Measurements from ENCODE around the gene PLCD4.
A peak's percentile ranks its signal among the peaks of the same experiment; 100 is the strongest.

The PLCD4 gene

DNA sequence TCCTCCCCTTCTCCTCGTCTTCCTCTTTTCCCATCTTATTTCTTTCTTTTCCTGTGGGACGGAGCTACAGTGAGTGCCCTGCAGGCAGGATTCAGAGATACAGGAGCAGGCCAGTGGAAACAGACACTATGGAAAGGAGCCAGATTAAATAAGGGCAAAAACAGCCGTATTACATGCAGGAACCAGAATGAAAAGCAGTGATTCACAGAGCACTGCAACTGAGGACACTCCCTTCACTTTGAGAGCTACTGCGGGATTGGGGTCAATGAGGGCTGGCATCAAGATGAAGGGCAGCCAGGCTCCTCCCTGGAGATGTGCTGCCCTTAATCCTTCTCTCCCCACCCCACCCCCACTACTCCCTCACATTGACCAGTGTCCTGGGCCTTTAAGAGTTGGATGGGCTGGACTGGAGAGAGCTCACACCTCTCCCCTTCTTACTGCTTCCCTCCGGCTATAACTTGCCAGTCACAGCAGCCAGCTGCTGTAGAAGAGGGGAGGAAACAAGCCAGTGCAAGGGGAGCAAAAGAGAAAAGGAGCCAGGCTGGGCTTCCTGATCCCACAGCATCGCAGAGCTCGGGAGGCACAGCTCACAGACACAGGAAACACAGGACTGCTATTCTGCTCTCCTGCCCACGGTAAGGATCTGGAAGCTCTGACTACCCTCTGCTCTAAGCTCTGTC is at the start of gene PLCD4:
PLCD4 (plus strand) TSS at position 464 of the 680 bp plus-strand sequence. CDS start 7,841 bp downstream, outside the sequence.
- no peak for DNase-seq

DNA sequence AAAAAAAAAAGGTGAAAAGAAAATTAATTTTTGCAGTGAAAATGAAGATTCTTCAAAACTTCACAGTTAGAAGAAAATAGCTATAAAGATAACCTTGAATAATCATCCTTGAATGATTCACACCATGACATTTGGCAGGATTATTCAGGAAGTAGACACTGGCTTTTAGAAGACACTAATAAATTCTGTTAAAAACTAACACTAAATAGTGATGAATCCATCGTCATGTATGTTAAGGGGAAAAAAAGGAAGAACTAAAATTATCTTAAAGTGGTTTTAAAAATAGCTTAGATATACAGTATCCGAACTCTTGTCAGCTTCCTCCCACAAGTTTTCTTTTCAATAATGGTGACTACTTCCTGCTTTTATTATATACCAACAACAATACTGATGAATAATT is 49.8 kb upstream of the PLCD4 start:
- no peak for DNase-seq

DNA sequence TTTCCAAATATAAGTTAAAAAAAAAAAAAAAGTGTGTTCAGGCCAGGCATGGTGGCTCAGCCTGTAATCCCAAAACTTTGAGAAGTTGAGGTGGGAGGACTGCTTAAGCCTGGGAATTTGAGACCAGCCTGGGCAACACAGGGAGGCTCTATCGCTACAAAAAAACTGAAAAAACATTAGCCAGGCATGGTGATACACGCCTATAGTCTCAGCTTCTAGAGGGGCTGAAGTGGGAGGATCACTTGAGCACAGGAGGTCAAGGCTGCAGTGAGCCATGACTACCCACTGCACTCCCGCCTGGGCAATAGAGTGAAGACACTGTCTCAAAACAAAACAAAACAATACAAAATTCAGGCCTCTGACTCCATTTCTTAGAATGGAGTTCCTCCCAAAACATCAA is 48.7 kb upstream of the PLCD4 start:
- no peak for DNase-seq

DNA sequence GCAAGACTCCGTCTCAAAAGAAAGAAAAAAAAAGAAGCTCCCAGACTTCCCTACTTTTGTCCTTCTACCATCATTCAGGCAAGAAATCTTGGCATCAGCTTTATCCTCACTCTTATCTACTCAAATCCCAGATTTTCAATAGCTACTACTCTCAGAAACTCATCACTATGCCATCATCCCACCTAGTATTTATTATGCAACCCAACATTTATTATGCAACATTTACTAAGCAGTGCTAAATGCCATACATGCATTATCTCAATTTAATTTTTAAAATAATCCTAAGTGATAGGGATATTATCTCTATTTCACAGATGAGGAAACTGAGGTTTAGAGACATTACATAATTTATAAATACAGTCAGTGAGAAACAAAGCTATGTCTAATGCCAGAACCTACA is 43.6 kb upstream of the PLCD4 start:
- DNase-seq: no peak

DNA sequence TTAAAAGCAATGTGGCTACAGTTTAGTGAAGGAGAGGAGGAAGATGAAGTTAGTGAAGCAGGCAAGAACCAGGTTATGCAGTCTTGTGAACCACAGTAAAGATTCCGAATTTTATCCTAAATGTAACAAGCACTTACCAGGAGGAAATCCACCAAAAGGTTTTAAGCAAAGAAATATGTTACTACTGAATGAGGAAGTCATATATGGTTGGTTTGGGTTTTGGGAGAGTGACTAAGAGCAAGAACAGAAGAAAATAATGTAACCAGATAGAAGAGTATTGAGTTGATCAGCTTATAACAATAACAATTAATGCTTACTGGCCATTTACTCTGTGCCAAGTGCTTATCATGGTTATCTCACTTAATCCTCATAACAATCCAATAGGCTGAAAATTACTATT is 41.4 kb upstream of the PLCD4 start:
- no peak for DNase-seq

DNA sequence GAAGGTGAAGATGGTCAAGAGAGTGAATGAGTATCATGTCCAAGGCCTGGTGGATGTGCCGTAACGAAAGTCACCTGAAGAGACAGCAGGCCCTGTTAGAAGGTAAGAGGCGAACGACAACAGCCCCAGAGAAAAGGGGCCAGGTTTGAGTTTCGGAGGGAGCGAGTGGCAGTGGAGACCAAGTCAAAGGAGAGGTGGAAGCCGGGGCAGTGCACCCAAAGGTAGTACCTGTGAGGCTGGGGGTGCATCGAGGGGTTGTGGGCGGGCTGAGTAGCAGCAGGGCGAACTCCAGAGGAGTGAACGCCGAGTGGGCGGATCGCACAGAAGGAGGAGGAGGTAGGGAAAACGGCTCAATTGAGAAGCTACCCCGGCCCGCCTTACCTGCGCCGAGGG is 39.9 kb upstream of the PLCD4 start:
- peak in 1 of 2 experiments; percentile 56 for DNase-seq

DNA sequence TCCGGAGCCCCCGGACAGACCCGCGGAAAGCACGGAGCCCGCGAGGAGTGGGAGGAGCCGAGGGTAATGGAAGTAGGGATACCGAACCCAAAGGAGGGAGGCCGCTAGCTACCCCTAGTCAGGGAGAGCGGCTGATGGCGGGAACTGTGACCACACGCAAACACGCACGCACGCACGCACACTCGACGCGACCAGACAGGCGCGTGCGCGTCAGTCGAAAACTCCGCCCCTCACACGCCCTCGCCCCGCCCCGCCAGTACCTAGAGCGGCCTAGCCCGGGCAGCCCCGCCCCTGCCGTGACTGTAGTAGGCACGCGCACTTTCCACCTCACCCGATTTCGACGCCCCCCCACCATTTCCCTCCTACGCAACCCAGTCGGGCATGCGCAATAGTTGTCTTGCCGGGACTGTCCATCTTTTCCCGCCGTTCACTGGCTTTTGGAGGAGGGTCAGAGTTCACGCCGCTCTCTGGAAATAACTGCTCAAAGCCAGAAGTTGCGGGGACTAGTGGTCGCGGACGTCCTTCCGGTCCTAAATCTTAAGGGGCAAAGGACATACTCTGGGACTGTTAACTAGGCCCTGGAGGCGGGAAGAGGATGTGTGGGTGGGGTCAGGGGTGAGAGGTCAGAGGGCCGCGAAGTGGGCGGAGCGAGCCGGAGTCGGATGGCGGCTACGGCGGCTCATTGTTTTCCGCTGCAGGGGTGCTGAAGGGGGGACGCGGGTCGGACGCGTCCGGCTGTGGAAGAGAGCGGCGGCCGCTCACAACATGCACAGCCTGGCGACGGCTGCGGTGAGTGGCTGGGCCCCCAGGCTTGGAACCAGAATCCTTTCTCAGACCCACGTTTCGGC is 39.3 kb upstream of the PLCD4 start, which contains the start of the genes CNOT9 and USP37:
CNOT9 (plus strand) TSS at position 650 of the 848 bp plus-strand sequence; CDS start at position 766, 116 bp downstream.
USP37 (minus strand) TSS at position 162 of the 848 bp plus-strand sequence. CDS start 9,698 bp downstream, outside the sequence.
- peak; percentile 90 to 93 for DNase-seq

DNA sequence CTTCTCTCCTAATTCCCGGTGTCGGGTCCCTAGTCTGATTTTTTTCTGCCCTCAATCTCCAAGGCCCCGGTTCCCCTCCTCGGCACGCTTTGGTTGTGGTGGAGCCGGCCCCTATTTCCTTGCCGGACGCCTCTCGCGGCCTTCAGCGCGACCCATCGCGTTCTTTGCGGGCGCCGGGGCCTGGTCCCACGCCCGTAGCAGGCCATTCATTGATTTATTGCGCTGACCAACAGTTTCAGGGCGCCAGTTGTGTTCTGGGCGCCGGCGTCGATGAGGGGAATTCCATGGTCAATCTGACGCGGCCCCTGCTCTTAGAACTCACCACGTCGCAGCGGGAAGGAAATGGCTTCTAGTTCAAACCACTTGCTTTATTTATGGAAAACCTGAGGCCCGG is 38.7 kb upstream of the PLCD4 start:
- DNase-seq: no peak

DNA sequence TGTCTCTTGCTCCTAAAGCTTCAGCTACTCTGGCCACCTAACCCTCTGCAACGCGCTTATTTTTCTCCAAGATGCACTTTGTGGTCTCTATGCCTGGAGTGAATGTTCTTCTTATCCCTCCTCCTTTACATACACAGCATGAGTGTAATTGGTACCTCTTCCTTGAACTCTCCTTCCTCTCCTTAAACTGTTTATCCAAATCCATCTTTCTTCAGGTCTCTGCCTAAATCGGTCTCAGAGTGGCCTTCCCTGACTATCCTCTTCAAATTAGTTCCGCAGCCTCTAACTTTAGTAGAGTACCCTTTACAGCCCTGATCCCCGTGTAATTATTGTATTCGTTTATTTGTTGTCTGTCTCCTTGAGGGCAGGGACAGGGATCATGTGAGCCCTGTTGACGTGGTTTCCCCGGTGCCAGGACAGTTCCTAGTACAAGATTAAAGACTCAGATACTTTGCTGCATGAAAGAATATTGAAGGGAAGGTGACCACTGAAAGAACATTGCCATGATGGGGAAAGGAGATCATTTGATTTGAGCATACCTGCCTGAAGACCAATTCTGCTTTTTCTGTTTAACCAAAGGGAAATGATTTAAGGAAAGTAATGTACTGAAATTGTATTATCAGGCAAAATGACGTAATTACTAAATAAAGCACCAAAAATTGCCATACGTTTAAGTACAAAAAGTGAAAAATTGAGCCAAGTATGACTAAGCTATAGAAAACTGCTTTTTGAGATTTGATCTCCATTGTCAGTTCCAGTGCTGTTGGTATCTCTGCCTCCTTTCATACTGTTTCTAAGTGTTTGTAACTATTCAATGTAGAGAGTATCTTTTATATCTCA is 37.8 kb upstream of the PLCD4 start:
- DNase-seq: no peak

DNA sequence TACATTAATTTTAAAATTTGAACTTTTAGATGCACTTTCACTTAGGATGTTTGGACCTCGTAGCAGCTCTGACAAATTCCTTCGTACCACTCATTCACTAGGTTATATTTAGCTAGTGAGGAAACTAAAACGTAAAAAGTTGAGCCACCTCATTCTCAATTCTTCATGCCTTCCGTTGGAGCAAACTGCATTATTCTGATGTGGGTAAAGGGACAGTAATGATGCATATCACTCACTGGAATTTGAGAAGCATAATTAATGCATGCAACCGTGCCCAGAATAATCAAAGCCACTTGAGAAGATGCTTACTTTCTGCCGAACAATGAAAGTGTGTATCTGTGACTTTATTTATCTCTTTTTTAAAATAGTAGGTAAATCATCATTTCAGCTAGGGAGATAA is 36.8 kb upstream of the PLCD4 start:
- DNase-seq: no peak

DNA sequence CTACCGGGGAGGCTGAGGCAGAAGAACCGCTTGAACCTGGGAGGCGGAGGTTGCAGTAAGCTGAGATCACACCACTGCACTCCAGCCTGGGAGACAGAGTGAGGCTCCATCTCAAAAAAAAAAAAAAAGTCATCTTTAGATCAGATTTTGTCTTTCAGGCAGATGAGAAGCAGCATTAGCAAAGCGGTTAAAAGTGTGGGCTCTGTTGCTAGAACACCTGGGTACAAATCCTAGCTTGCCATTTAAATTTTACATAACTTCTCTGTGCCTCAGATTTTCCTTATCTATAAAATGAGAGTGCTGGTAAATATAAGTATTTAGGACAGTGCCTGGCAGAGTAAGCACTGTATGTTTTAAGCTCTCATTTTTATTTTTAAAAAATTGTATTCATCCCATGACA is 30.8 kb upstream of the PLCD4 start:
- DNase-seq: no peak

DNA sequence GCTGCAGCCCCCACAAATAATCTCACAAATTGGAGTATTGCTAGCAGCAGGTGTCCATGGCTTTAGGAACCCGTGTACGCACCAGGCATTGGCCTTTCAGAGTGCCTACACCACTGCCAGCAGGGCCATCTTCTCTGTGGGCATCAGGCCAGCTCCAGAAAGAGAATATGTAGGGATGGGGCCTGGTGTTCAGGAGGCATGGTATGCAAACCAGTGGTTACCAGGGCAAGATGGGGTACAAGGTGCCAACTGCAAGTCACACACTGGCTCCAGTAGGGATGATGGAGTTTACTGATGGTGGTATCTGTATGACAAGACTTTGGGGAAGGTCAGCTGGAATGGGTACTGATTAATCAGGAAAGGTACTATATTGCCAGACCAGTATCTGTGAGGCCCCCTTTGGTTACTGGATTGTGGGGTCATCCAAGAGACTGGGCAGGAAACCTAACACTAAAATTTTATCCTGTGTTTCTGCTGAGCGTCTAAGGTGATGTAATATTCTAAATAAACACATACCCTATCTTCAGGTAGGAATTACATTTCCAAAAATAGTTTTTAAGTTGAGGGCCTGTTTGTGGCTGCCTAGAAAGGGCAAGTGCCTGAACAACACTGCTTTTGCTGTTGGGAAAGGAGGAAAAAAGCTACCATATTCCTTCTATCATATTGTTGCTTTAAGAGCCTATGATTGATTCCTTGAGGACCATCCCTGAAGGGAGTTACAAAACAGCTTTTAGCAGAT is 30.0 kb upstream of the PLCD4 start:
- DNase-seq: no peak

DNA sequence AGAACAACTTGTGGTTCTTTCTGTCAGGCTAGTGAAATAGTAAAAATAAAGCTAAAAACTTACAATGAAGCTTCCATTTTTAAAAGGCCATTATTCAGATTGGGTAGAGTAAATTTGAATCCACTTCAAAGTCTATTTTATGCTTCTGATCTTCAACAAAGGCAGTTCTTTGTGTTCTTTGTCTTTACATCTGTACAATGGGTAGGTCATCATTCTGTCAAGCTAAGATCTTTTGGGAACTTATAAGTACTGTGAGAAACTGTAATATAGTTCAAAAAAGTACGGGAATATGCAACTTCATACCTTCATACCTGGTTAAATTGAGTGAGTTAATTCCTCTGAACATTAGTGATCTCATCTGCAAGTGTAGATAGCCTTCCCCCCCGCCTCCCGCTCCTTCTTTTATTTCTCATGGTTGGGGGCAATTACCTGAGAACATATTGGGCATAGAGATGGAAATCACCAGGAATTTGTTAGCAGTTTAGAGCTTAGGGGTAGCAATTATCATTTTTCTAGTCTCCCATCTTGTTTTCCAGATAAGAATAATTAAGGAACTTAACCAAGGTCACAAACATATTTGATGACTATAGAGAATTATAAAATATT is 29.3 kb upstream of the PLCD4 start:
- no peak for DNase-seq

DNA sequence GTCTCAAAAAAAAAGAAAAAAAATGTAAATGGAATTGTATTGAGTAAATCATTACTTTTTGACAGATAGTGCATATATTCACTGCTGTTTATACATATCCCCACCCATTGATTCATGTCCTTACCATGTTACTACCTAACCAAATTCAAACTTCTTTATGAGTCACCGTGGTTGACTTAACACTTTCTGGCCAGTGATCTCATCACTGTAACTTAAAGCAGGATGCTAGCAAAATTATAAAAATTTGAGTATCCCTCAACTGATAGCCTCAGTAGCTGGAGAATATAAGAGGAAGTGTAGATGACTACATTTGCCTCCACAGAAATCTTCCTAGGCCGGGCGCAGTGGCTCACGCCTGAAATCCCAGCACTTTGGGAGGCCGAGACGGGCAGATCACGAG is 25.6 kb upstream of the PLCD4 start:
- DNase-seq: no peak

DNA sequence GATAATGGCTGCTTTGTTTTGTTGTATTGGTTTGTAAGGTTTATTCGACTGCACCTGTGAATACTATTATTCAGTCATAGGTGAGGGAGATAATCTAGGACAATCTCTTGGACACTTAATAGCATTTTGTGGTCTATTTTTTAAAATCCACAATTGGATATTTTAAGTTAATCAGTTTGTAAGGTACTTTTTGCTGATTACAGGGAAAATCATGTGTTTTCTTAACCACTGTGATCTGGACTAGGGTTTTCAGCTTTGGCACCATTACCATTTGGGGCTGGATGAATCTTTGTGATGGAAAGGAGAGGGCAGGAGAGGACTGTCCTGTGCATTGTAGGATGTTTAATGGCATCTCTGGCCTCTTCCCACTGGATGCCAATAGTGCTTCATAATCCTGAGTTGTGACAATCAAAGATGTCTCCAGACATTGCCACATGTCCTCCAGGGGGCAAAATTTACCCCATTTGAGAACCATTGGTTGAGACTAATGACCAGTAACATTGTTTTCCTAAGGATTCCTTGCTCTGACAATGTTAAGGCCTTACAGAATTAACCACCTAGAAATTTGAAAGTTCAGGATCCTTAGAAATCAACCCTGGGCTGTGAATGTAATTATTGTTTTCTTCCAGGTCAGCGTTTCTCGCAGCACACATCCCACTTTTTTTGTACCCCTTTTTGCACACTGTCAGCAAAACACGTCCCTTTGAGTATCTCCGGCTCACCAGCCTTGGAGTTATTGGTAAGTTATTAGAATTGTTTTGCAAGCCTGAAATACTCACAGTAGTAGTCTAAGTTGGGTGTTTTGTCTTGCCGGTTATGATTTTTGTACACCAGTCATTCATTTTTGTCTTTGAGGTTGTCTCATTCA is 23.5 kb upstream of the PLCD4 start:
- no peak for DNase-seq

DNA sequence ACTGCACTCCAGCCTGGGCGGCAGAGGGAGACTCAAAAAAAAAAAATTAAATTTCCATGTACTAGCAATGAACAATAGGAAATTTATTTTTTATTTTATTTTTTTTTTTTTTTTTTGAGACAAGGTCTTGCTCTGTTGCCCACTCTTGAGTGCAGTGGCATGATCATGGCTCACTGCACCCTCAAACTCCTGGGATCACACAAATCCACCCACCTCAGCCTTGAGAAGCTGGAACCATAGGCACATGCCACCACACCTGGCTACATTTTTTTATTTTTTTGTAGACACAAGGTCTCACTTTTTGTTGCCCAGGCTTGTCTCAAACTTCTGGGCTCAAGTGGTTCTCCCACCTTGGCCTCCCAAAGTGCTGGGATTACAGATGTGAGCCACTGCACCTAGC is 22.2 kb upstream of the PLCD4 start:
- no peak for DNase-seq

DNA sequence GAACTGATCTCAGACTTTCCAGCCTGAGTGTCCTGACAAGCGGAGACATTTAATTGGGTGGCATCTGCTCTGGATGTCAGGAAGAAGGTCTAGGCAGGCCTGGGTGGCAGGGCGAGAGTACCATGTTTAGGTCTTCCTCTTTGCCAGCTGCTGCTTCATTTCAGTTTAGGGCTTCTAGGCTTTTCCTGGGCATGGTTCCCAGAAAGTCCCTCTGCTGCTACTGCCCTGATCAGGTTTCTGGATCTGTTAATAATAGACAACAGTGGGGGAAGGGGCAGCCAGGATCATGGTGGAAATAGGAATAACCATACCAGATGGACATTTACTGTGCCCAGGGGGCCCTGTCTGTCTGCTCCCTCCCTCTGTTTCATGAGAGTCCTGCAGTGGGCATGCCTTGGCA is 2.3 kb upstream of the PLCD4 start:
- no peak for DNase-seq

DNA sequence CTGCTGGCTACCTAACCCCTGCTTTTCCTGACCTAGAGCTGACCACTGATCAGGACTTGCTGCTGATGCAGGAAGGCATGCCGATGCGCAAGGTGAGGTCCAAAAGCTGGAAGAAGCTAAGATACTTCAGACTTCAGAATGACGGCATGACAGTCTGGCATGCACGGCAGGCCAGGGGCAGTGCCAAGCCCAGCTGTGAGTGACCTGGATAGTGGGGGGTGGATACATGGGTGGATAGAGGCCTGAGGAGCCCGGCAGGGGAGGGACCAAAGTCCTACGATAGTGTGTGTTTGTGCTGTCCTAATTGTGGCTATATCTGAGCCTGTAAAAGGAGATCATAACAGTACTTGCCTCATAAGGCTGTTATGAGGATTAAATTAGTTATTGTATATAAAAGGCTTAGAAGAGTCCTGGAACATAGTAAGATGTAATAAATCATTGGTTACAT is 8.2 kb downstream of the PLCD4 start:
- DNase-seq: no peak

DNA sequence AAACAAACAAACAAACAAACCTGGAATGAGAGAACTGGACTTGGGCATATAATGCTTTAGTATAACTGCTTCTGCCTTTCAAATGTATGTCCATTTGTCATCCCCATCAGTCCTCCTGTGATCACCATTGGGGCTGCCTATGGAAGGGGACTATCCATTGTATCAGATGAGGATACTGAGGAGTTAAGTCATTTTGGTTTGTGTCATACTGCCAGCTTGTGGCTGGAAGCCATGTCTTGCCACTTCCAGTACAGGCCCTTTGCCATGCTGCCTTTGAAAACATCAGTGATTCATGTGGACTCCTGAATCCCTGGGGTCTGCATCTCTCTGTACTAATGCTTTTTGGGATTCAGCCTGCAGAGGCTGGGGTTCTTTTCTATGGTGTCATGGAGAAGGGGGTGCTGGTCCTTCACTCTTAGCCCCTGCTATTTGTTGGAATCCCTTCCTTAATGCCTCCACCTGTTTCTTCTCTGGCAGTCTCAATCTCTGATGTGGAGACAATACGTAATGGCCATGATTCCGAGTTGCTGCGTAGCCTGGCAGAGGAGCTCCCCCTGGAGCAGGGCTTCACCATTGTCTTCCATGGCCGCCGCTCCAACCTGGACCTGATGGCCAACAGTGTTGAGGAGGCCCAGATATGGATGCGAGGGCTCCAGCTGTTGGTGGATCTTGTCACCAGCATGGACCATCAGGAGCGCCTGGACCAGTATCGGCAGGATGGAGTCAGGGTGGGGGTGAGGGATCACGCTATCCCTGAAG is 10.6 kb downstream of the PLCD4 start:
- DNase-seq: no peak

DNA sequence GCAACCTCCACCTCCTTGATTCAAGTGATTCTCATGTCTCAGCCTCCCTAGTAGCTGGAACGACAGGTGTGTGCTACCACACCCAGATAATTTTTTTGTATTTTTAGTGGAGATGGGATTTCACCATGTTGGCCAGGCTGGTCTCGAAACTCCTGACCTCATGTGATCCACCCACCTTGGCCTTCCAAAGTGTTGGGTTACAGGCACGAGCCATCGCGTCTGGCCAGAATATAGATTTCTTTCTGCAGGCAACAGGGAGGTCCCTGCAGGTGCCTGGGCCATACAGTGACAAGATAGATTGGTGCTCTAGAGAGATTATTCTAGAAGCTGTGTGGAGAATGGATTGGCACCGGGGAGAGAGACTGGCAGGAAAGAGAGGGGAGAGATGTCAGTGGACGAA is 13.3 kb downstream of the PLCD4 start:
- no peak for DNase-seq
